ENCODE measurements around the gene DAZ2.
"Not testable (repeated sequence)": the region's sequence is repeated elsewhere in the genome, so short reads cannot be mapped to it uniquely, and the experiment has no call there.

DAZ2 gene, protein sequence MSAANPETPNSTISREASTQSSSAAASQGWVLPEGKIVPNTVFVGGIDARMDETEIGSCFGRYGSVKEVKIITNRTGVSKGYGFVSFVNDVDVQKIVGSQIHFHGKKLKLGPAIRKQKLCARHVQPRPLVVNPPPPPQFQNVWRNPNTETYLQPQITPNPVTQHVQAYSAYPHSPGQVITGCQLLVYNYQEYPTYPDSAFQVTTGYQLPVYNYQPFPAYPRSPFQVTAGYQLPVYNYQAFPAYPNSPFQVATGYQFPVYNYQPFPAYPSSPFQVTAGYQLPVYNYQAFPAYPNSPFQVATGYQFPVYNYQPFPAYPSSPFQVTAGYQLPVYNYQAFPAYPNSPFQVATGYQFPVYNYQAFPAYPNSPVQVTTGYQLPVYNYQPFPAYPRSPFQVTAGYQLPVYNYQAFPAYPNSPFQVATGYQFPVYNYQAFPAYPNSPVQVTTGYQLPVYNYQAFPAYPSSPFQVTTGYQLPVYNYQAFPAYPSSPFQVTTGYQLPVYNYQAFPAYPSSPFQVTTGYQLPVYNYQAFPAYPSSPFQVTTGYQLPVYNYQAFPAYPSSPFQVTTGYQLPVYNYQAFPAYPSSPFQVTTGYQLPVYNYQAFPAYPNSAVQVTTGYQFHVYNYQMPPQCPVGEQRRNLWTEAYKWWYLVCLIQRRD

DNA sequence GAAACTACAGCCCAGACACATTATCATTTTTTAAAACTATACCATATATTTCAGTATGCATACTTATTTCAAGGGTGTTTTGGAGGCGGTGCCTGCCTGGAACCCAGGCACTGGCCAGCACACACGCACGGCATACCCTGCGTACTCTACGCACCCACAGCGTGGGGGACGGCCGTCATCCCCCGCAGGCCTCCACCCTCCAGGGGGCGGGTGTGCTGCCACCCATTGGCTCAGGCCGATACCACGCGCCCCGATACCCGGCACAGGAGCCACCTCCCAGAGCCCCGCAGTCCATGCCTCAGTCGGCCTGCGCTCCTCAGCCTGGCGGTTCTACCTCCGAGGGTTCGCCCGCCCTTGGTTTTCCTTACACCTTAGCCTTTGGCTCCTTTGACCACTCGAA is at the start of gene DAZ2:
DAZ2 (plus strand) TSS at position 301 of the 400 bp plus-strand sequence. CDS start 208 bp downstream, outside the sequence.
- in situ Hi-C loops (cut with HindIII; ENCODE audit: low sequenced_read_pairs); H3K4me3 ChIP-seq (ENCODE audit: low read depth, low read length); DNase-seq (ENCODE audit: low read depth): not testable (repeated sequence)

DNA sequence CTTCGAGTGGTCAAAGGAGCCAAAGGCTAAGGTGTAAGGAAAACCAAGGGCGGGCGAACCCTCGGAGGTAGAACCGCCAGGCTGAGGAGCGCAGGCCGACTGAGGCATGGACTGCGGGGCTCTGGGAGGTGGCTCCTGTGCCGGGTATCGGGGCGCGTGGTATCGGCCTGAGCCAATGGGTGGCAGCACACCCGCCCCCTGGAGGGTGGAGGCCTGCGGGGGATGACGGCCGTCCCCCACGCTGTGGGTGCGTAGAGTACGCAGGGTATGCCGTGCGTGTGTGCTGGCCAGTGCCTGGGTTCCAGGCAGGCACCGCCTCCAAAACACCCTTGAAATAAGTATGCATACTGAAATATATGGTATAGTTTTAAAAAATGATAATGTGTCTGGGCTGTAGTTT is 20.4 kb upstream of the DAZ2 start, which contains the start of gene DAZ1:
DAZ1 (minus strand) TSS at position 101 of the 400 bp plus-strand sequence. CDS start 208 bp downstream, outside the sequence.
- DNase-seq (ENCODE audit: low read depth); H3K4me3 ChIP-seq (ENCODE audit: low read depth, low read length); in situ Hi-C loops (cut with HindIII; ENCODE audit: low sequenced_read_pairs): not testable (repeated sequence)

DNA sequence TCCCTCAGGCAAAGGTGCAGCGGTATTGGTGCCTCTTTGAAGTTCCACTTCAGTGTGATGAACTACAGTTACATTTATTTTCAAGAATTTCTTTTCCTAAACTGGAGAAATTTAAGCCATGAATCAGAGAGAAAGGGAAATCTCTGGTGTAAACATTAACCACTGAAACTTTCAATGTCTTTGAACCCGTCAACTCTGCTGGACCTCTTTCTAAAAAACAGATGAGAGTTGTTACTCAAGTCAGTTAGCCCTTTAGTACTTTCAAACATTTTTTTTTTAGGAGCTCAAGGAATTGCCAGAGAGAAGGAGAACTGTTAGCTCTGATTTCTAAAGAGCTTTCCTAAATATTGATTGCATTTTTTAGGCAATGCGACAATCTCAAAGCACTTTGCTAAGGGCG is 11.9 kb upstream of the DAZ2 start:
- in situ Hi-C loops (cut with HindIII; ENCODE audit: low sequenced_read_pairs); H3K4me3 ChIP-seq (ENCODE audit: low read depth, low read length); DNase-seq (ENCODE audit: low read depth): not testable (repeated sequence)

DNA sequence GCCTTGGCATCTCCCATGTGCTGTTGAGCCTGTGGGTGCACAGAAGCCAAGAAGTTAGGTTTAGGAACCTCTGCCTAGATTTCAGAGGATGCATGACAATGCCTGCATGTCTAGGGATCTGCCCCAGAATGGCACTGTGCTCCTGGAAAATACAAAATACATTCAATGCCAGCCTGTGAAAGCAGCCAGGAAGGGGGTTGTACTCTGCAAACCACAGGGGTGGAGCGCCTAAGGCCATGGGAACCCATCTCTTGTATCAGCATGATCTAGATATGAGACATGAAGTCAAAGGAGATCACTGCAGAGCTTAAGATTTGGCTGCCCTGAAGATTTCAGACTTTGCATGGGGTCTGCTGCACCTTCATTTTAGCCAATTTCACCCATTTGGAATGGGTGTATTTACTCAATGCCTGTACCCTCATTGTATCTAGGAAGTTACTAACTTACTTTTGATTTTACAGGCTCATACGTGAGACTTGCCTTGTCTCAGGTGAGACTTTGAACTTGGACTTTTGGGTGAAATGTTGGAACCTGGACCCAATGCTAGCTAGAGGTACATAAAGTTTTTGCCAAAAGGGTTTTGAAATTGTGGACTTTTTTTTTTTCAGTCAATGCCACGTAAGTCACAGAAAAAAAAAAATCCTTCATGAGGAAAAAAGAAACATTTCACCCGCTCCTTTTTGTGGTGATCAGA is 9.4 kb upstream of the DAZ2 start:
- H3K4me3 ChIP-seq (ENCODE audit: low read depth, low read length); DNase-seq (ENCODE audit: low read depth); in situ Hi-C loops (cut with HindIII; ENCODE audit: low sequenced_read_pairs): not testable (repeated sequence)

DNA sequence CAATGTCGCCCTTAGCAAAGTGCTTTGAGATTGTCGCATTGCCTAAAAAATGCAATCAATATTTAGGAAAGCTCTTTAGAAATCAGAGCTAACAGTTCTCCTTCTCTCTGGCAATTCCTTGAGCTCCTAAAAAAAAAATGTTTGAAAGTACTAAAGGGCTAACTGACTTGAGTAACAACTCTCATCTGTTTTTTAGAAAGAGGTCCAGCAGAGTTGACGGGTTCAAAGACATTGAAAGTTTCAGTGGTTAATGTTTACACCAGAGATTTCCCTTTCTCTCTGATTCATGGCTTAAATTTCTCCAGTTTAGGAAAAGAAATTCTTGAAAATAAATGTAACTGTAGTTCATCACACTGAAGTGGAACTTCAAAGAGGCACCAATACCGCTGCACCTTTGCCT is 8.7 kb upstream of the DAZ2 start:
- H3K4me3 ChIP-seq (ENCODE audit: low read depth, low read length); in situ Hi-C loops (cut with HindIII; ENCODE audit: low sequenced_read_pairs); DNase-seq (ENCODE audit: low read depth): not testable (repeated sequence)
